B cell (primary cell): ENCODE measurements around the gene D2HGDH. TPM values are rescaled to one million over a fixed set of nuclear protein-coding genes. Genes with fewer than 3 reads are reported as not detected.

Source experiments
- ATAC-seq: fragments of 200-7000 bp; cut with Tn5 transposase; one replicate; pipeline ENCODE4 v1.10.0; 2021; ENCODE audit warnings: low read depth, mild to moderate bottlenecking, moderate number of reproducible peaks, moderate library complexity
- CTCF ChIA-PET: fragments of 350-600 bp; sonication (Branson Sonifier 250); formaldehyde crosslinking; loops from one replicate; lab custom pipeline; 2021; ENCODE audit warnings: antibody characterized with exemption, inconsistent platforms; lab: Charles Lee
- POLR2A ChIA-PET: fragments of 350-600 bp; sonication (Branson Sonifier 250); formaldehyde crosslinking; loops from one replicate; lab custom pipeline; 2021; ENCODE audit warnings: antibody characterized with exemption; lab: Charles Lee
- DNase-seq: peaks from one replicate; pipeline ENCODE4 v3.0.0; 2013
- H2AFZ ChIP-seq: 2 replicates; pipeline ENCODE4 v1.6.1; 2012; ENCODE audit warnings: mild to moderate bottlenecking, low read depth, low read length; ENCODE audit not compliant: insufficient read depth, poor library complexity, severe bottlenecking
- H3K27ac ChIP-seq, 2 donors: 1 replicate in 1 of 2; 2 replicates in 1 of 2; pipeline ENCODE4 v1.5.1; 2012 to 2013; ENCODE audit warnings: low read length in 2 of 2, mild to moderate bottlenecking in 2 of 2, moderate library complexity in 1 of 2
- H3K27me3 ChIP-seq, 4 experiments: fragments of 200-600 bp in 1 of 4; sonication (generic) in 1 of 4; replicated peaks in 1 of 4; 1 replicate in 2 of 4; 2 replicates in 2 of 4; pipeline versions ENCODE4 v1.6.1 to v1.7.0; 2013 to 2016; ENCODE audit warnings: low read length in 3 of 4, mild to moderate bottlenecking in 2 of 4, mixed read lengths in 1 of 4, moderate library complexity in 1 of 4; ENCODE audit not compliant: insufficient read depth in 4 of 4, control insufficient read depth in 3 of 4; ENCODE audit errors: control extremely low read depth in 1 of 4
- H3K36me3 ChIP-seq, 2 experiments: replicated peaks in 1 of 2; 1 replicate in 1 of 2; 2 replicates in 1 of 2; pipeline versions ENCODE4 v1.6.1 to v1.7.1; 2013; ENCODE audit warnings: low read length in 1 of 2; ENCODE audit not compliant: insufficient read depth in 2 of 2, control insufficient read depth in 1 of 2; ENCODE audit errors: control extremely low read depth in 1 of 2, extremely low read depth in 1 of 2
- H3K4me1 ChIP-seq, 2 donors: fragments of 200-600 bp in 1 of 2; sonication (generic) in 1 of 2; 1 replicate in 1 of 2; 2 replicates in 1 of 2; pipeline versions ENCODE4 v1.5.1 to v1.6.1; 2013 to 2017; ENCODE audit warnings: low read length in 2 of 2; ENCODE audit not compliant: control insufficient read depth in 2 of 2, insufficient read depth in 2 of 2
- H3K4me2 ChIP-seq: replicated peaks from 2 replicates; pipeline ENCODE3; 2012; ENCODE audit warnings: mild to moderate bottlenecking, low read depth, low read length; ENCODE audit not compliant: poor library complexity, severe bottlenecking
- H3K4me3 ChIP-seq, 5 experiments: fragments of 200-600 bp in 1 of 5; sonication (generic) in 1 of 5; 1 replicate in 3 of 5; 2 replicates in 2 of 5; pipeline versions ENCODE4 v1.5.1 to v1.7.0; 2011 to 2016; ENCODE audit warnings: low read length in 4 of 5, mild to moderate bottlenecking in 4 of 5, low read depth in 2 of 5, control low read depth in 1 of 5, moderate library complexity in 1 of 5; ENCODE audit not compliant: insufficient read depth in 1 of 5; ENCODE audit errors: control extremely low read depth in 1 of 5, extremely low read depth in 1 of 5
- H3K79me2 ChIP-seq: fragments of 200-600 bp; sonication (generic); one replicate; pipeline ENCODE4 v1.6.0; 2016; ENCODE audit warnings: low read length; ENCODE audit not compliant: control insufficient read depth, insufficient read depth
- H3K9ac ChIP-seq: fragments of 200-600 bp; sonication (generic); 2 replicates; pipeline ENCODE4 v1.6.1; 2017; ENCODE audit warnings: mild to moderate bottlenecking, low read length, moderate library complexity
- H3K9me3 ChIP-seq, 3 donors: one replicate each; pipeline versions ENCODE4 v1.6.1 to v1.7.1; 2013; ENCODE audit warnings: low read length in 2 of 3; ENCODE audit not compliant: control insufficient read depth in 2 of 3, insufficient read depth in 1 of 3; ENCODE audit errors: control extremely low read depth in 1 of 3
- H4K20me1 ChIP-seq: 2 replicates; pipeline ENCODE4 v1.6.0; 2012; ENCODE audit warnings: mild to moderate bottlenecking, low read length; ENCODE audit not compliant: insufficient read depth, control insufficient read depth, poor library complexity, severe bottlenecking
- H3K27ac Mint-ChIP-seq: one replicate; pipeline ENCODE4 v1.8.0; 2021; ENCODE audit warnings: mixed read lengths
- H3K27me3 Mint-ChIP-seq: one replicate; pipeline ENCODE4 v1.8.0; 2021; ENCODE audit warnings: mixed read lengths
- H3K4me1 Mint-ChIP-seq: one replicate; pipeline ENCODE4 v1.8.0; 2021; ENCODE audit warnings: mixed read lengths
- H3K4me3 Mint-ChIP-seq: one replicate; pipeline ENCODE4 v1.8.0; 2021; ENCODE audit warnings: mixed read lengths
- H3K9me3 Mint-ChIP-seq: one replicate; pipeline ENCODE4 v1.8.0; 2022; ENCODE audit warnings: mixed read lengths; ENCODE audit not compliant: insufficient read depth
- CTCF ChIP-seq: fragments of 200-600 bp; IDR thresholded peaks from one replicate; pipeline ENCODE4 v1.8.0; 2022; ENCODE audit warnings: antibody characterized with exemption, mild to moderate bottlenecking
- EZH2 ChIP-seq: IDR thresholded peaks from 2 replicates; pipeline ENCODE4 v1.6.1; 2012; ENCODE audit warnings: borderline replicate concordance, low read depth, mild to moderate bottlenecking, moderate library complexity, low read length; ENCODE audit not compliant: insufficient read depth, poor library complexity, severe bottlenecking
- WGBS: methylation state at CpG from one replicate; pipeline ENCODE4 v1.1.5; 2013; ENCODE audit warnings: missing lambda C conversion rate; ENCODE audit not compliant: insufficient coverage; 5-methylcytosine and 5-hydroxymethylcytosine counted together
- intact Hi-C: fragments of 100-400 bp; cut with micrococcal nuclease; formaldehyde crosslinking; loops from one replicate; pipeline ENCODE4 v1.10.0; 2022
- polyA plus RNA-seq: library from polyadenylated mRNA; depleted of rRNA; stranded (reverse); fragments of >200 nt; gene quantifications from 2 replicates; pipeline ENCODE4 v1.2.3, GENCODE V29; 2012
- total RNA-seq, 2 donors: library from RNA; stranded (reverse); fragments of 120-200 nt in 1 of 2; gene quantifications; 1 replicate in 1 of 2; 2 replicates in 1 of 2; pipeline versions ENCODE4 v1.2.3 to v1.2.4, GENCODE V29; 2013 to 2022

Gene D2HGDH
- total and polyA plus RNA-seq, 2 donors (not counting 1 experiment from before 2014, with no cell fraction given) = 44.0 to 67.7 TPM

GRCh38 chr2:241762933-241763369 is 28.5 kb downstream of the D2HGDH start:
- Histone ChIP-seq H3K4me2 (no peak overlapping the region), H3K79me2 (no peaks in the 10 kb centered on the region), H3K9me3 (peaks cover 0 to 11% (median 5%) of the 10 kb centered on the region in 3 donors), H3K9ac (no peak overlapping the region), H2AFZ (no peak overlapping the region), H4K20me1 (no peaks in the 10 kb centered on the region), H3K36me3 (peaks cover 0 to 2% of the 10 kb centered on the region in 2 experiments), H3K27me3 (no peaks in the 10 kb centered on the region), H3K4me1 (no peaks in the 10 kb centered on the region), H3K27ac (no peak overlapping the region), H3K4me3 (no peak overlapping the region)
- ATAC-seq (no peak), DNase-seq (no peak)
- CTCF ChIA-PET = no interaction called here
- Mint-ChIP-seq H3K4me1 (no peaks in the 10 kb centered on the region), H3K27me3 (no peaks in the 10 kb centered on the region), H3K9me3 (no peaks in the 10 kb centered on the region), H3K4me3 (no peak overlapping the region), H3K27ac (no peak overlapping the region)
- POLR2A ChIA-PET = no interaction called here
- 90% methylated on average over 5 of the region's 13 CpGs for WGBS
- TF ChIP-seq CTCF (no peak), EZH2 (no peak)
- intact Hi-C loops = no loop called here

- Histone ChIP-seq H3K4me1 (no peaks in the 10 kb centered on the region), H3K27me3 (no peaks in the 10 kb centered on the region), H4K20me1 (no peaks in the 10 kb centered on the region), H3K36me3 (peaks cover 0 to 2% of the 10 kb centered on the region in 2 experiments), H3K79me2 (no peaks in the 10 kb centered on the region), H3K9ac (no peak overlapping the region), H3K4me3 (no peak overlapping the region), H3K4me2 (no peak overlapping the region), H3K27ac (no peak overlapping the region), H2AFZ (no peak overlapping the region), H3K9me3 (peaks cover 0 to 11% (median 5%) of the 10 kb centered on the region in 3 donors)
- intact Hi-C loops = no loop called here
- DNase-seq (no peak), ATAC-seq (no peak)
- ChIA-PET POLR2A (no interaction called here), CTCF (no interaction called here)
- H3K9me3 Mint-ChIP-seq = no peaks in the 10 kb centered on the region
- H3K4me1 Mint-ChIP-seq = no peaks in the 10 kb centered on the region
- 92% methylated on average over 7 of the region's 20 CpGs for WGBS
- no peak overlapping the region for H3K4me3 Mint-ChIP-seq
- H3K27ac Mint-ChIP-seq = no peak overlapping the region
- H3K27me3 Mint-ChIP-seq = no peaks in the 10 kb centered on the region
- TF ChIP-seq EZH2 = no peak
- TF ChIP-seq CTCF = no peak
Observed at GRCh38 chr2:241763551-241764274, 29.3 kb downstream of the D2HGDH start.
